Adrenal gland (tissue), 12 donors: Measurements from ENCODE around the gene GJA4. TPM values are rescaled to one million over a fixed set of nuclear protein-coding genes. Genes with fewer than 3 reads are reported as not detected.

ENCODE experiments used
- DNase-seq, 7 donors: peaks; one replicate each; pipeline ENCODE4 v3.0.0-alpha.2; 2019 to 2020
- H3K27ac ChIP-seq, 5 donors: fragments of 200-600 bp; sonication (generic) in 4 of 5; 1 replicate in 3 of 5; 2 replicates in 2 of 5; pipeline versions ENCODE4 v1.5.1 to v1.8.0; 2016 to 2020; ENCODE audit warnings: mild to moderate bottlenecking in 1 of 5
- H3K27me3 ChIP-seq: fragments of 200-600 bp; 2 replicates; pipeline ENCODE4 v1.8.0; 2021
- H3K36me3 ChIP-seq, 2 donors: fragments of 200-600 bp; replicated peaks in 1 of 2; 1 replicate in 1 of 2; 2 replicates in 1 of 2; pipeline versions ENCODE4 v1.5.1 to v1.8.0; 2018 to 2022
- H3K4me1 ChIP-seq, 2 donors: fragments of 200-600 bp; replicated peaks in 1 of 2; 1 replicate in 1 of 2; 2 replicates in 1 of 2; pipeline versions ENCODE4 v1.5.1 to v1.8.0; 2018 to 2021
- H3K4me3 ChIP-seq, 4 donors: fragments of 200-600 bp; sonication (generic) in 3 of 4; one replicate each; pipeline ENCODE4 v1.5.1; 2016 to 2018
- H3K9me3 ChIP-seq, 3 donors: fragments of 200-600 bp; sonication (generic) in 1 of 3; replicated peaks in 1 of 3; 1 replicate in 2 of 3; 2 replicates in 1 of 3; pipeline versions ENCODE4 v1.5.1 to v1.8.0; 2016 to 2021
- CTCF ChIP-seq, 6 experiments: fragments of 450-650 bp in 4 of 6; fragments of 200-600 bp in 2 of 6; sonication (generic) in 1 of 6; IDR thresholded peaks; 1 replicate in 5 of 6; 2 replicates in 1 of 6; pipeline versions ENCODE4 v1.5.1 to v1.8.0; 2016 to 2021; ENCODE audit warnings: antibody characterized with exemption in 6 of 6, mild to moderate bottlenecking in 2 of 6, moderate library complexity in 1 of 6
- POLR2A ChIP-seq, 2 donors: fragments of 450-650 bp; IDR thresholded peaks; one replicate each; pipeline ENCODE4 v1.6.1; 2017; ENCODE audit warnings: antibody characterized with exemption in 2 of 2, mild to moderate bottlenecking in 2 of 2, moderate library complexity in 1 of 2
- WGBS, 4 donors: extraction: QIAGEN DNeasy Blood & Tissue Kit in 2 of 4; methylation state at CpG; one replicate each; pipeline versions ENCODE4 v1.1.5 to v1.1.7; 2013 to 2017; 5-methylcytosine and 5-hydroxymethylcytosine counted together
- intact Hi-C, 2 donors: fragments of 100-400 bp; cut with DNase I; formaldehyde crosslinking; loops; one replicate each; pipeline versions ENCODE4 v1.14.1 to v1.15.0; 2022 to 2023
- polyA plus RNA-seq, 3 donors: library from polyadenylated mRNA; stranded (reverse); fragments of 200-250 nt in 2 of 3; fragments of 350-450 nt in 1 of 3; fragmentation: Illumina TruSeq in 1 of 3; extraction: RNeasy Lipid Tissue Mini Kit (QIAGEN cat#74804) in 1 of 3; gene quantifications; one replicate each; pipeline ENCODE4 v1.2.3, GENCODE V29; 2013 to 2014
- total RNA-seq, 9 donors: library from RNA; depleted of rRNA in 4 of 9; stranded (reverse); fragments of >200 nt in 4 of 9; fragments of 120-200 nt in 1 of 9; fragmentation: NEBNext Ultra II Directional in 1 of 9; extraction: Animal tissue kit (Norgen Biotek cat#: 25700) in 1 of 9; gene quantifications; one replicate each; pipeline versions ENCODE4 v1.1.0 to v1.2.4, GENCODE V29; 2013 to 2023
- donor health status: healthy with polysubstance abuse.
- donor health status: Bipolar disorder and iron deficiency.
- donor health status: DM: yes; HTN: yes; CAD: no.
- donor health status: DM: no; HTN: no; CAD: no.
- donor health status: DM: no; HTN: no; CAD: no.
- donor health status: DM: yes; HTN: yes; CAD: no.

GJA4 gene
- total and polyA plus RNA-seq, 12 donors, result 4.8 to 68.4 (median 19.7) TPM

DNA sequence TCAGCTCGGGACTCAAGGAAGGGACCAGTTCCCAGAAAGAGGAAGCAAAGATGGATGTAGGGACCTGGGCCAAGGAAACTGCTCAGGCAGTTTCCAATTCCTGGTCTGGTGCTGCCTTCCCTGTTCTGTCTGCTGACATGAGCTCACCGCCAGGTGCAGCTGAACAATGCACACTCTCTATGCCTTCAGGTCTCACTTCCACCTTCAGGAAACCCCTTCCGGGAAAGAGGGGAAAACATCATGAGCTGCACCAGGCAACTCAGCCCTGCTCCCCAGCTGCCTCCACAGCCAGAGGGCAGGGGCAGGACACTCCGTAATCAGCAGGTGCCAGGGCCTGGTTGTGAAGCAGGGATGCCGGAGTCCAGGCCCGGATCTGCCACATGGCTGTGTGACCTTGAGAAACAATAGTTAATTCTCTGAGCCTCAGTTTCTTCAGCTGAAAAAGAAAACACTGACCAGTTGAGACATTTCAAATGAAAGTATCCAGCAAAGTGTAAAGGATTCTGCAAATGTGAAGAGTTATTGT lies 39.0 kb downstream of the GJA4 start:
- Histone ChIP-seq H3K27ac (no peak overlapping the region), H3K4me1 (peaks cover 0 to 8% of the 10 kb centered on the region in 2 donors), H3K4me3 (no peak overlapping the region), H3K9me3 (no peaks in the 10 kb centered on the region), H3K27me3 (no peaks in the 10 kb centered on the region), H3K36me3 (no peaks in the 10 kb centered on the region)
- intact Hi-C loops, result no loop called here
- 80 to 93% (median 83%) methylated on average over 6 of the region's 6 CpGs for WGBS, 4 donors
- DNase-seq, result peak in 1 of 7 donors; percentile 5
- no peak for TF ChIP-seq CTCF (IDR thresholded peaks at IDR 0.05)
- TF ChIP-seq POLR2A (IDR thresholded peaks at IDR 0.05), result no peak

GRCh38 chr1:34833711-34834110 lies 40.9 kb downstream of the GJA4 start:
- H3K27ac ChIP-seq, result no peak overlapping the region
- H3K9me3 ChIP-seq, result no peaks in the 10 kb centered on the region
- DNase-seq, result no peak
- H3K36me3 ChIP-seq, result no peaks in the 10 kb centered on the region
- H3K4me3 ChIP-seq, result no peak overlapping the region
- WGBS, 4 donors, result 72 to 95% (median 80%) methylated on average over 1 of the region's 1 CpG
- no peaks in the 10 kb centered on the region for H3K27me3 ChIP-seq
- H3K4me1 ChIP-seq, result peaks cover 0 to 10% of the 10 kb centered on the region in 2 donors
- no peak for TF ChIP-seq POLR2A (IDR thresholded peaks at IDR 0.05)
- no peak for TF ChIP-seq CTCF (IDR thresholded peaks at IDR 0.05)
- intact Hi-C loops, result no loop called here

DNA sequence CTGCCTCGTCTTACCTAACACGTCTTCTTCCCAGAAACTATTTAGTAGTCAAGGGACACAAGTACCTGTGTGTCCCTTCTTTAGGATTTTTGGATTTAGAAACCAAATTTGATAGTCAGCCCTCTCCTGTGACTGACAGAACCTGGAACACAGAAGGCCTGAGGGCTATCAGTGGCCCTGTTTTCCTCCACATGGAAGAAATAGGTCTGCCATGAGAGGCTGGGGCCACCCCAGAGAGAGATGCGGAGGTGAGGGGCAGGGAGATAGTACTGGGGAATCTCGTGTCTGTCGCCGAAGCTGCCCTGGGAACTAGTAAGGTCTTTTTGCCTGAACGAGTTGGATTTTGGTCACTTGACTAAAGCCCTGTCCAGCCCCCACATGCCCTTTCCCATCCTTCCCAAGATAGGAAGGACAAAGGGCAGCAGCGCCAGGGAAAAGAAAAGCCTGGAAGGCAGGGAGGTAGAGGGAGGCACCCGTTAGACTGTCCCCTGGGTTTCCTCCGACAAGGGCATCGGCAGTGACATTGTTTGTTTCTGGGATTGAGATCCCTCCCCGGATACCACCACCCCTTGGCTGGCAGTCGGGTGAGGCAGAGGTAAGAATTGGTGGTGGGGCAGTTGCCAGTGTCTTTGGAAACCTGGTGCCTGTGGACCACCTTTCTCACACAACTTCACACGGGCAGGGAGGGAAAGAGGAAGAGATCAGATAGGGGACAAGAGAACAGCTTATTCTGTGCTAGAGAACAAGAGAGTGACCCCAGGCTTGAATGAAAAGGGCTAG lies 46.9 kb downstream of the GJA4 start:
- intact Hi-C loops, result no loop called here
- Histone ChIP-seq H3K4me1 (peaks cover 0 to 29% of the 10 kb centered on the region in 2 donors), H3K4me3 (no peak overlapping the region), H3K36me3 (no peaks in the 10 kb centered on the region), H3K27ac (no peak overlapping the region), H3K27me3 (no peaks in the 10 kb centered on the region), H3K9me3 (no peaks in the 10 kb centered on the region)
- peak in 2 of 7 donors; percentile 12 to 44 for DNase-seq
- 73 to 86% (median 77%) methylated on average over 14 of the region's 14 CpGs for WGBS, 4 donors
- TF ChIP-seq POLR2A (IDR thresholded peaks at IDR 0.05), result no peak
- TF ChIP-seq CTCF (IDR thresholded peaks at IDR 0.05), result no peak

DNA sequence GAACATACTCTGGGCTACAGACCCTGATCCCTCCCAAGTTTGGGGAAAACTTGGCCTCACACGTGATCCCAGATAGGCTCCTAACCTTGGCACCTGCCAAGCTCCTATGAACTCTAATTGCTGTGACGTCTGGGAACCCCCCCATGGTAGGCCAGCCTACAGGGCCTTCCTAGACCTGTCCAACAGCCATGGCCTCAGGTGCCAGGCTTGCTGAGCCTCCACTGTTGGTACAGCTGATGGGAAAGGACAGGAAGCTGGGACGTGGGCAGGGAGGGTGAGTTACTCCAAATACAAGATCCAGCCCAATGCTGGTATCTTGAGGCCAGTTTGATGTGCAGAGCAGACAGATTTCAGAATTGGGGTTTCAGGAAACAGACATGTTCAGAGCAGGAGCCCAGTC lies 47.6 kb downstream of the GJA4 start:
- H3K9me3 ChIP-seq, result no peaks in the 10 kb centered on the region
- DNase-seq, result peak in 2 of 7 donors; percentile 14 to 27
- no peak overlapping the region for H3K4me3 ChIP-seq
- no peaks in the 10 kb centered on the region for H3K27me3 ChIP-seq
- no peak overlapping the region for H3K27ac ChIP-seq
- peaks cover 0 to 36% of the 10 kb centered on the region in 2 donors for H3K4me1 ChIP-seq
- 71 to 100% (median 90%) methylated on average over 1 to 3 of the region's 3 CpGs for WGBS, 4 donors
- intact Hi-C loops, result no loop called here
- no peaks in the 10 kb centered on the region for H3K36me3 ChIP-seq
- TF ChIP-seq POLR2A (IDR thresholded peaks at IDR 0.05) (no peak), CTCF (IDR thresholded peaks at IDR 0.05) (no peak)
